Peyer's patch (tissue), 4 donors: Measurements from ENCODE around the gene EIF3L. TPM values are rescaled to one million over a fixed set of nuclear protein-coding genes. Genes with fewer than 3 reads are reported as not detected.

Source experiments
- DNase-seq, 3 donors: peaks; one replicate each; pipeline ENCODE4 v3.0.0-alpha.2; 2017 to 2019
- H3K27ac ChIP-seq, 4 donors: fragments of 200-600 bp; sonication (generic); one replicate each; pipeline ENCODE4 v1.5.1; 2016 to 2019
- H3K27me3 ChIP-seq, 2 donors: fragments of 200-600 bp; sonication (generic); one replicate each; pipeline ENCODE4 v1.5.1; 2019
- H3K36me3 ChIP-seq, 3 donors: fragments of 200-600 bp; sonication (generic); one replicate each; pipeline ENCODE4 v1.5.1; 2016 to 2019
- H3K4me1 ChIP-seq, 4 donors: fragments of 200-600 bp; sonication (generic); one replicate each; pipeline ENCODE4 v1.5.1; 2016 to 2019
- H3K4me3 ChIP-seq, 4 donors: fragments of 200-600 bp; sonication (generic); 1 replicate in 3 of 4; 2 replicates in 1 of 4; pipeline ENCODE4 v1.5.1; 2016 to 2019; ENCODE audit warnings: mild to moderate bottlenecking in 1 of 4
- H3K9me3 ChIP-seq, 4 donors: fragments of 200-600 bp; sonication (generic); one replicate each; pipeline ENCODE4 v1.5.1; 2016 to 2019; ENCODE audit warnings: mild to moderate bottlenecking in 1 of 4
- CTCF ChIP-seq, 6 experiments: fragments of 450-650 bp in 4 of 6; fragments of 200-600 bp in 2 of 6; sonication (generic) in 1 of 6; IDR thresholded peaks; one replicate each; pipeline ENCODE4 v1.5.1; 2017 to 2019; ENCODE audit warnings: antibody characterized with exemption in 6 of 6, mild to moderate bottlenecking in 3 of 6, moderate library complexity in 1 of 6
- POLR2A ChIP-seq, 2 donors: fragments of 450-650 bp; IDR thresholded peaks; one replicate each; pipeline ENCODE4 v1.5.1; 2017; ENCODE audit warnings: antibody characterized with exemption in 2 of 2, mild to moderate bottlenecking in 2 of 2, moderate library complexity in 2 of 2
- total RNA-seq, 4 donors: library from RNA; depleted of rRNA; stranded (reverse); fragments of >200 nt; gene quantifications; one replicate each; pipeline ENCODE4 v1.1.0, GENCODE V29; 2016

Gene EIF3L
- total RNA-seq, 4 donors from 2014 or later: 123 to 229 (median 185) TPM

- Histone ChIP-seq H3K36me3 (peaks cover 0 to 61% (median 0%) of the 10 kb centered on the region in 3 donors), H3K9me3 (no peaks in the 10 kb centered on the region), H3K4me3 (no peak overlapping the region), H3K27me3 (no peaks in the 10 kb centered on the region), H3K4me1 (peaks cover 3 to 13% (median 8%) of the 10 kb centered on the region in 4 donors), H3K27ac (no peak overlapping the region)
- DNase-seq: no peak
- TF ChIP-seq POLR2A (IDR thresholded peaks at IDR 0.05): no peak
- TF ChIP-seq CTCF (IDR thresholded peaks at IDR 0.05): no peak
Observed at GRCh38 chr22:37852418-37852817, 3.2 kb downstream of the EIF3L start.

DNA sequence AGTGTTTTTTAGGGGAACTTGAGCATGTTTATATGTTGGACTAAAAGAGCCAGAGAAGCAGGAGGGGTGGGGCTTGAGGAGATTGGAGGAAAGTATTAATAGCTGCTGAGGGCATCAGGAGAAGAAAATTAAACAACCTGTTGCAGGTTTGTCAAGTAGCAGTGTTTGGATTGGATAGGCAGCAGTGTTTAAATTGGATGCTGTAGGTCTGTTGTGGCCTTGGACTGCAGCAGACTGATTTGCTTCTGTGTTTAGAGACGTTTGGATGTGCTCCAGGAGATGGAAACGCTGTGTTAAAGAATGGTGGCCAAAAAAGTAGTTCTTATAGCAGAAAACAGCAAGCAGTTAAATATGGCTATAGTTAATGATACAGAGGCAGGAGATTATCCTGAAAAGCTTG is 5.7 kb downstream of the EIF3L start:
- peaks cover 0 to 86% (median 0%) of the 10 kb centered on the region in 3 donors for H3K36me3 ChIP-seq
- TF ChIP-seq POLR2A (IDR thresholded peaks at IDR 0.05) (no peak), CTCF (IDR thresholded peaks at IDR 0.05) (no peak)
- H3K4me1 ChIP-seq: peaks cover 2 to 10% (median 7%) of the 10 kb centered on the region in 4 donors
- no peaks in the 10 kb centered on the region for H3K27me3 ChIP-seq
- no peak overlapping the region for H3K27ac ChIP-seq
- no peak overlapping the region for H3K4me3 ChIP-seq
- no peaks in the 10 kb centered on the region for H3K9me3 ChIP-seq
- DNase-seq: no peak

DNA sequence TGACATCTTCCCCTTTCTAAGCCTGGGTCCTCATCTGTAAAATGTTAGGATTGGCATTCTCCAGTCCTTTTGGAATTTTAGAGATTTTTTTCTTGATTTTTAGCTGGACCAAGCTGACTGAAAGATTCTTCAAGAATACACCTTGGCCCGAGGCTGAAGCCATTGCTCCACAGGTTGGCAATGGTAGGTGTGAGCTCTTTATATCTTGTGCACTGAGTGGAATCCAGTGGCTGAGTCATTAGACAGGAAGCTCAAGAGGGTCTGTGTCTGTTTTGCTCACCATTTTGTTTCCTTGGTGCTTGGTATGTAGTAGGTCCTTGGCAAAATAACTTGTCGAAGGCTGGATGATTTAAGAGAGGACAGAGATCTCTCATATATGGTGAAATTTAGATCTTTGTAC is 6.2 kb downstream of the EIF3L start:
- peaks cover 0 to 5% (median 2%) of the 10 kb centered on the region in 4 donors for H3K4me1 ChIP-seq
- DNase-seq: no peak
- H3K27ac ChIP-seq: no peak overlapping the region
- H3K9me3 ChIP-seq: no peaks in the 10 kb centered on the region
- no peak overlapping the region for H3K4me3 ChIP-seq
- no peak for TF ChIP-seq CTCF (IDR thresholded peaks at IDR 0.05)
- TF ChIP-seq POLR2A (IDR thresholded peaks at IDR 0.05): no peak
- H3K27me3 ChIP-seq: no peaks in the 10 kb centered on the region
- peaks cover 0 to 91% (median 0%) of the 10 kb centered on the region in 3 donors for H3K36me3 ChIP-seq

GRCh38 chr22:37860796-37861421 is 11.7 kb downstream of the EIF3L start:
- Histone ChIP-seq H3K27ac (no peak overlapping the region), H3K36me3 (peaks cover 0 to 99% (median 0%) of the 10 kb centered on the region in 3 donors), H3K27me3 (no peaks in the 10 kb centered on the region), H3K4me1 (peaks cover 0 to 6% (median 0%) of the 10 kb centered on the region in 4 donors), H3K4me3 (no peak overlapping the region), H3K9me3 (no peaks in the 10 kb centered on the region)
- TF ChIP-seq CTCF (IDR thresholded peaks at IDR 0.05) (no peak), POLR2A (IDR thresholded peaks at IDR 0.05) (no peak)
- no peak for DNase-seq

GRCh38 chr22:37862570-37863325 is 13.5 kb downstream of the EIF3L start:
- TF ChIP-seq CTCF (IDR thresholded peaks at IDR 0.05): no peak
- no peak for TF ChIP-seq POLR2A (IDR thresholded peaks at IDR 0.05)
- DNase-seq: no peak
- no peak overlapping the region for H3K4me3 ChIP-seq
- no peak overlapping the region for H3K27ac ChIP-seq
- peaks cover 0 to 96% (median 0%) of the 10 kb centered on the region in 3 donors for H3K36me3 ChIP-seq
- H3K27me3 ChIP-seq: no peaks in the 10 kb centered on the region
- H3K4me1 ChIP-seq: peaks cover 0 to 6% (median 0%) of the 10 kb centered on the region in 4 donors
- H3K9me3 ChIP-seq: no peaks in the 10 kb centered on the region
